Psoas muscle (tissue), 8 donors: ENCODE results near the gene MIGA1. TPM values are rescaled to one million over a fixed set of nuclear protein-coding genes. Genes with fewer than 3 reads are reported as not detected.

ENCODE experiments used
- ATAC-seq, 4 donors: fragments of 200-7000 bp; cut with Tn5 transposase; one replicate each; pipeline ENCODE4 v1.9.1; 2020; ENCODE audit warnings: moderate library complexity in 3 of 4, mild to moderate bottlenecking in 2 of 4
- DNase-seq, 2 donors: peaks; one replicate each; pipeline ENCODE4 v3.0.0-alpha.2; 2020
- H3K27ac ChIP-seq: fragments of 200-600 bp; one replicate; pipeline ENCODE4 v1.8.0; 2022
- H3K27me3 ChIP-seq, 3 donors: fragments of 200-600 bp in 1 of 3; one replicate each; pipeline versions ENCODE4 v1.6.1 to v1.8.0; 2013 to 2022; ENCODE audit warnings: low read length in 2 of 3, mild to moderate bottlenecking in 2 of 3, moderate library complexity in 1 of 3; ENCODE audit not compliant: insufficient read depth in 3 of 3
- H3K36me3 ChIP-seq, 2 donors: fragments of 200-600 bp in 1 of 2; one replicate each; pipeline versions ENCODE4 v1.6.1 to v1.8.0; 2013 to 2022; ENCODE audit warnings: low read depth in 1 of 2, mild to moderate bottlenecking in 1 of 2, moderate library complexity in 1 of 2; ENCODE audit not compliant: insufficient read depth in 1 of 2
- H3K4me1 ChIP-seq: fragments of 200-600 bp; one replicate; pipeline ENCODE4 v1.8.0; 2022
- H3K4me3 ChIP-seq: fragments of 200-600 bp; one replicate; pipeline ENCODE4 v1.8.0; 2022; ENCODE audit warnings: mild to moderate bottlenecking
- H3K9me3 ChIP-seq: fragments of 200-600 bp; one replicate; pipeline ENCODE4 v1.8.0; 2022
- CTCF ChIP-seq: fragments of 200-600 bp; IDR thresholded peaks from one replicate; pipeline ENCODE4 v1.8.0; 2022; ENCODE audit warnings: antibody characterized with exemption
- WGBS, 3 donors: extraction: QIAGEN DNeasy Blood & Tissue Kit; methylation state at CpG; one replicate each; pipeline versions ENCODE4 v1.1.6 to v1.1.7; 2013; 5-methylcytosine and 5-hydroxymethylcytosine counted together
- intact Hi-C, 2 donors: fragments of 100-400 bp; cut with DNase I; formaldehyde crosslinking; loops; one replicate each; pipeline versions ENCODE4 v1.11.0 to v1.14.2; 2022
- polyA plus RNA-seq, 3 donors: library from polyadenylated mRNA; stranded (reverse); fragments of 200-250 nt; gene quantifications; one replicate each; pipeline ENCODE4 v1.2.3, GENCODE V29; 2013
- total RNA-seq, 4 donors: library from RNA; stranded (reverse); fragmentation: NEBNext Ultra II Directional in 2 of 4; extraction: Animal tissue kit (Norgen Biotek cat#: 25700) in 2 of 4; gene quantifications; one replicate each; pipeline versions ENCODE4 v1.2.1 to v1.2.4, GENCODE V29; 2021 to 2023
- donor health status: healthy with polysubstance abuse.
- donor health status: DM: no; HTN: no; CAD: no; lungs with moderate emphysema.
- donor health status: Bipolar disorder and iron deficiency.
- donor health status: healthy.
- donor health status: DM: yes; HTN: yes; CAD: no.
- donor health status: DM: no; HTN: no; CAD: no.
- donor health status: DM: no; HTN: no; CAD: no.
- donor health status: DM: yes; HTN: yes; CAD: no.

MIGA1 gene
- total and polyA plus RNA-seq, 7 donors = 5.0 to 19.3 (median 11.9) TPM

GRCh38 chr1:77834771-77835334 lies 55.4 kb downstream of the MIGA1 start:
- 5 to 19% (median 10%) methylated on average over 2 of the region's 2 CpGs for WGBS, 3 donors
- Histone ChIP-seq H3K27me3 (no peaks in the 10 kb centered on the region), H3K4me3 (peak overlapping the region; percentile 3), H3K36me3 (peaks cover 0 to 5% of the 10 kb centered on the region in 2 donors), H3K9me3 (no peaks in the 10 kb centered on the region), H3K4me1 (peaks cover 64% of the 10 kb centered on the region), H3K27ac (peak overlapping the region; percentile 98)
- DNase-seq (no peak), ATAC-seq (peak; percentile 37 to 57 (median 46))
- TF ChIP-seq CTCF = no peak
- intact Hi-C loops = no loop called here

DNA sequence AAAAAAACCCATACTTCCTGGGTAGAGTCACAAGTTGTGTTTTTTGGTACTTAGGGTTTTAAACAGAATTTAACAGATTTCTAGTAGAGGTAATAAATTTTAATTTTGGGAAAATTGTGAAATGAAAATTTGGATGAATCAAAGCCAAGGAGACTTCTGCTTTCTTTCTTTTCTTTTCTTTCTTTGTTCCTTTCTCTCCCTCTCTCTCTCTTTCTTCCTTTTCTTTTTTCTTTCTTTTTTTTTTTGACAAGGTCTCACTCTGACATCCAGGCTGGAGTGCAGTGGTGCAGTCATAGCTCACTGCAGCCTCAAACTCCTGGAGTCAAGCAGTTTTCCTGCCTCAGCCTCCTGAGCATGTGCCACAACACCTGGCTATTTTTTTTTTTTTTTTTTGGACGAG lies 62.1 kb downstream of the MIGA1 start:
- Histone ChIP-seq H3K36me3 (peaks cover 0 to 22% of the 10 kb centered on the region in 2 donors), H3K27ac (no peak overlapping the region), H3K4me3 (no peak overlapping the region), H3K27me3 (no peaks in the 10 kb centered on the region), H3K4me1 (peaks cover 15% of the 10 kb centered on the region), H3K9me3 (no peaks in the 10 kb centered on the region)
- intact Hi-C loops = no loop called here
- DNase-seq = no peak
- WGBS, 3 donors = 10 to 25% (median 18%) methylated on average over 1 of the region's 1 CpG
- TF ChIP-seq CTCF = no peak
- no peak for ATAC-seq

GRCh38 chr1:77845951-77846350 lies 66.5 kb downstream of the MIGA1 start:
- H3K9me3 ChIP-seq = no peaks in the 10 kb centered on the region

DNA sequence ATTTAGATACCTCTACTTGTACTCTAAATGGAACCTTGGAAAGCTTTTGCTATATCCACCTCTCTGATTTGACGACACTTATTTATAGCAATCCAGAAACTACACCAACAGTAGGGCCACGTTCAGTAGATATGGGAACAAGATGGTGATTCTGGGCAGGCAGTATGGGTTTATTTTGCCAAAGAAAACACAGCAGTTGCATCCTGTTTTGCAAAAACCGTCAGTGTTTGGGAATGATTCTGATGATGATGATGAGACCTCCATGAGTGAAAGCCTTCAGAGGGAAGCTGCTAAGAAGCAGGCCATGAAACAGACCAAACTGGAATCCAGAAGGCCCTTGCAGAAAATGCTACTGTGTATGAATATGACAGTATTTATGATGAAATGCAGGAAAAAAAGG lies 67.5 kb downstream of the MIGA1 start:
- TF ChIP-seq CTCF = no peak
- no peak overlapping the region for H3K27ac ChIP-seq
- H3K4me3 ChIP-seq = no peak overlapping the region
- ATAC-seq (no peak), DNase-seq (no peak)
- 65 to 81% (median 74%) methylated on average over 3 of the region's 3 CpGs for WGBS, 3 donors
- H3K9me3 ChIP-seq = no peaks in the 10 kb centered on the region
- H3K36me3 ChIP-seq = peaks cover 0 to 18% of the 10 kb centered on the region in 2 donors
- H3K27me3 ChIP-seq = no peaks in the 10 kb centered on the region
- no peaks in the 10 kb centered on the region for H3K4me1 ChIP-seq
- intact Hi-C loops = no loop called here

More at GRCh38 chr1:77845951-77846350, 66.5 kb downstream of the MIGA1 start:
- no peak for ATAC-seq
- TF ChIP-seq CTCF = no peak
- H3K27me3 ChIP-seq = no peaks in the 10 kb centered on the region
- no peak overlapping the region for H3K27ac ChIP-seq
- H3K4me1 ChIP-seq = peaks cover 6% of the 10 kb centered on the region
- H3K36me3 ChIP-seq = peaks cover 0 to 18% of the 10 kb centered on the region in 2 donors
- H3K4me3 ChIP-seq = no peak overlapping the region
- WGBS, 3 donors = 99 to 100% (median 100%) methylated on average over 1 of the region's 1 CpG
- intact Hi-C loops = no loop called here
- no peak for DNase-seq

GRCh38 chr1:77847621-77848080 lies 68.2 kb downstream of the MIGA1 start:
- H3K36me3 ChIP-seq = peaks cover 0 to 18% of the 10 kb centered on the region in 2 donors
- no peaks in the 10 kb centered on the region for H3K27me3 ChIP-seq
- no peaks in the 10 kb centered on the region for H3K9me3 ChIP-seq
- intact Hi-C loops = no loop called here
- no peak for TF ChIP-seq CTCF
- WGBS, 3 donors = 81 to 87% (median 85%) methylated on average over 9 of the region's 9 CpGs
- ATAC-seq = no peak
- no peak overlapping the region for H3K4me3 ChIP-seq
- no peak overlapping the region for H3K27ac ChIP-seq
- no peak for DNase-seq
- no peaks in the 10 kb centered on the region for H3K4me1 ChIP-seq
